ENCODE results near the gene ERBB2. TPM values are rescaled to one million over a fixed set of nuclear protein-coding genes. Genes with fewer than 3 reads are reported as not detected.
A peak's percentile ranks its signal among the peaks of the same experiment; 100 is the strongest.

The ERBB2 gene
- total and polyA plus RNA-seq, 2 experiments from 2014 or later: 46.2 to 196 TPM

DNA sequence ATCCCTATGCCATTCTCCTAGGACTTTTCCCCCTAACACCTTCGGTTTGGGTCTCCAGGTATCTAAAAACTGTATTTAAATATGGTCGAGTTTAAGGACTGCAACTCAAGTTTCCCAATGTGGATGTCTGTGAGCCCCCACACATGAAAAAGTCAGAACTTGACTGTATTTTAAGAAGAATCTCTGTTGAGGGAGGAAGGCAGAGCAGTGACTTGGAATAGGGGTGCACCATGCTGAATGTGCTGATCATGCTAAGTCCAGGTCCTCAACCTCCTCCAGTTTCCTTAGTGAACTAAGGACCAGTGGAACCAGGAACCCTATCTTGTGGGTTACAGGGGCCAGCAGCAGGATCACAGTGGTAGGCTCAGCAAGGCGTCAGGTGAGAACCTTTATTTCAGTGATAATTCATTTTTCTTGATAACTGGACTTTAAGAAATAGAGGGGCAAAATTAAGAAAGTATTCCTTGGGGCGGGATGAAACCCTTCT is 57.4 kb downstream of the ERBB2 start:
- H3K9me2 ChIP-seq (ENCODE audit: insufficient read depth): no peaks in the 10 kb centered on the region
- no peak for TF ChIP-seq STAT1 (IDR thresholded peaks at IDR 0.05; ENCODE audit: unreplicated experiment)
- TF ChIP-seq, protein P1, sequence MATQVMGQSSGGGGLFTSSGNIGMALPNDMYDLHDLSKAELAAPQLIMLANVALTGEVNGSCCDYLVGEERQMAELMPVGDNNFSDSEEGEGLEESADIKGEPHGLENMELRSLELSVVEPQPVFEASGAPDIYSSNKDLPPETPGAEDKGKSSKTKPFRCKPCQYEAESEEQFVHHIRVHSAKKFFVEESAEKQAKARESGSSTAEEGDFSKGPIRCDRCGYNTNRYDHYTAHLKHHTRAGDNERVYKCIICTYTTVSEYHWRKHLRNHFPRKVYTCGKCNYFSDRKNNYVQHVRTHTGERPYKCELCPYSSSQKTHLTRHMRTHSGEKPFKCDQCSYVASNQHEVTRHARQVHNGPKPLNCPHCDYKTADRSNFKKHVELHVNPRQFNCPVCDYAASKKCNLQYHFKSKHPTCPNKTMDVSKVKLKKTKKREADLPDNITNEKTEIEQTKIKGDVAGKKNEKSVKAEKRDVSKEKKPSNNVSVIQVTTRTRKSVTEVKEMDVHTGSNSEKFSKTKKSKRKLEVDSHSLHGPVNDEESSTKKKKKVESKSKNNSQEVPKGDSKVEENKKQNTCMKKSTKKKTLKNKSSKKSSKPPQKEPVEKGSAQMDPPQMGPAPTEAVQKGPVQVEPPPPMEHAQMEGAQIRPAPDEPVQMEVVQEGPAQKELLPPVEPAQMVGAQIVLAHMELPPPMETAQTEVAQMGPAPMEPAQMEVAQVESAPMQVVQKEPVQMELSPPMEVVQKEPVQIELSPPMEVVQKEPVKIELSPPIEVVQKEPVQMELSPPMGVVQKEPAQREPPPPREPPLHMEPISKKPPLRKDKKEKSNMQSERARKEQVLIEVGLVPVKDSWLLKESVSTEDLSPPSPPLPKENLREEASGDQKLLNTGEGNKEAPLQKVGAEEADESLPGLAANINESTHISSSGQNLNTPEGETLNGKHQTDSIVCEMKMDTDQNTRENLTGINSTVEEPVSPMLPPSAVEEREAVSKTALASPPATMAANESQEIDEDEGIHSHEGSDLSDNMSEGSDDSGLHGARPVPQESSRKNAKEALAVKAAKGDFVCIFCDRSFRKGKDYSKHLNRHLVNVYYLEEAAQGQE (IDR thresholded peaks at IDR 0.05; ENCODE audit: unreplicated experiment): no peak
- no peak for TF ChIP-seq EZH2 (IDR thresholded peaks at IDR 0.05; ENCODE audit: low read depth, unreplicated experiment)
- no peak for TF ChIP-seq CREB1 (CRISPR knock-in tag; IDR thresholded peaks at IDR 0.05; ENCODE audit: low read depth)
- TF ChIP-seq POLR2AphosphoS5 (IDR thresholded peaks at IDR 0.05; ENCODE audit: low read depth): no peak
- TF ChIP-seq ZNF331 (CRISPR knock-in tag; IDR thresholded peaks at IDR 0.05; ENCODE audit: low read depth): no peak
- no peak for TF ChIP-seq CTCF (conservative IDR thresholded peaks at IDR 0.05; ENCODE audit: low read depth in 2 of 2)
- no peak for TF ChIP-seq ZNF114 (CRISPR knock-in tag; IDR thresholded peaks at IDR 0.05)
- no peak for TF ChIP-seq NANOG (IDR thresholded peaks at IDR 0.05; ENCODE audit: borderline replicate concordance)
- TF ChIP-seq EZH2phosphoT487 (IDR thresholded peaks at IDR 0.05; ENCODE audit: unreplicated experiment): no peak
- TF ChIP-seq, protein P2, sequence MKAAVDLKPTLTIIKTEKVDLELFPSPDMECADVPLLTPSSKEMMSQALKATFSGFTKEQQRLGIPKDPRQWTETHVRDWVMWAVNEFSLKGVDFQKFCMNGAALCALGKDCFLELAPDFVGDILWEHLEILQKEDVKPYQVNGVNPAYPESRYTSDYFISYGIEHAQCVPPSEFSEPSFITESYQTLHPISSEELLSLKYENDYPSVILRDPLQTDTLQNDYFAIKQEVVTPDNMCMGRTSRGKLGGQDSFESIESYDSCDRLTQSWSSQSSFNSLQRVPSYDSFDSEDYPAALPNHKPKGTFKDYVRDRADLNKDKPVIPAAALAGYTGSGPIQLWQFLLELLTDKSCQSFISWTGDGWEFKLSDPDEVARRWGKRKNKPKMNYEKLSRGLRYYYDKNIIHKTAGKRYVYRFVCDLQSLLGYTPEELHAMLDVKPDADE (IDR thresholded peaks at IDR 0.05): no peak
- TF ChIP-seq ZNF462 (CRISPR knock-in tag; IDR thresholded peaks at IDR 0.05): no peak
- no peak for TF ChIP-seq JUNB (IDR thresholded peaks at IDR 0.05; ENCODE audit: unreplicated experiment)
- no peak overlapping the region for H3K4me3 ChIP-seq
- H3K4me3 Mint-ChIP-seq: no peak overlapping the region; the same call in 2 of the 3 replicates
- H3K27me3 Mint-ChIP-seq (ENCODE audit: insufficient read depth, low read depth, poor library complexity): peaks cover 38% of the 10 kb centered on the region
- peaks cover 12% of the 10 kb centered on the region for H3F3A ChIP-seq (replicated peaks; ENCODE audit: low read depth)
- H3K4me1 Mint-ChIP-seq: peaks cover 34% of the 10 kb centered on the region
- no peaks in the 10 kb centered on the region for H3K36me3 Mint-ChIP-seq (ENCODE audit: low read depth)
- no peaks in the 10 kb centered on the region for H4K20me1 ChIP-seq (replicated peaks; ENCODE audit: insufficient read depth)
- no peaks in the 10 kb centered on the region for H3K36me3 ChIP-seq (ENCODE audit: insufficient read depth)
- ATAC-seq (no peak), DNase-seq (ENCODE audit: low spot score) (no peak)
- peak overlapping the region; percentile 38; the same call in 1 of the 2 replicates for H2AFZ ChIP-seq
- H3K9me3 Mint-ChIP-seq: no peaks in the 10 kb centered on the region; the same call in 2 of the 3 replicates
- H3K4me1 ChIP-seq (ENCODE audit: insufficient read depth): peaks cover 14% of the 10 kb centered on the region; the same call in 1 of the 2 replicates
- H3K4me2 ChIP-seq: no peak overlapping the region
- H3K27me3 ChIP-seq (ENCODE audit: insufficient read depth): peaks cover 18% of the 10 kb centered on the region
- H3K79me2 ChIP-seq (replicated peaks; ENCODE audit: insufficient read depth): no peaks in the 10 kb centered on the region
- H3K27ac Mint-ChIP-seq: no peak overlapping the region
- H3K27ac ChIP-seq (ENCODE audit: low read depth): no peak overlapping the region

Data from GM23338 (cell line).